ENCODE data around the gene IFIT1B.

Gene IFIT1B

GRCh38 chr10:89352802-89353201, 25.1 kb upstream of the IFIT1B start:
- in situ Hi-C loops (cut with HindIII; ENCODE audit: low pct_ligation_motif_present, low sequenced_read_pairs) = no loop called here
- H3K36me3 ChIP-seq (replicated peaks) = no peaks in the 10 kb centered on the region
- no peaks in the 10 kb centered on the region for H3K27me3 ChIP-seq (replicated peaks)
- H3K4me3 ChIP-seq (ENCODE audit: low read depth, low read length) = no peak overlapping the region
- peak overlapping the region; percentile 78 for H3K27ac ChIP-seq
- no peak for DNase-seq
- no peak for TF ChIP-seq CTCF (IDR thresholded peaks at IDR 0.05; ENCODE audit: low read depth, low read length, missing control alignments)

DNA sequence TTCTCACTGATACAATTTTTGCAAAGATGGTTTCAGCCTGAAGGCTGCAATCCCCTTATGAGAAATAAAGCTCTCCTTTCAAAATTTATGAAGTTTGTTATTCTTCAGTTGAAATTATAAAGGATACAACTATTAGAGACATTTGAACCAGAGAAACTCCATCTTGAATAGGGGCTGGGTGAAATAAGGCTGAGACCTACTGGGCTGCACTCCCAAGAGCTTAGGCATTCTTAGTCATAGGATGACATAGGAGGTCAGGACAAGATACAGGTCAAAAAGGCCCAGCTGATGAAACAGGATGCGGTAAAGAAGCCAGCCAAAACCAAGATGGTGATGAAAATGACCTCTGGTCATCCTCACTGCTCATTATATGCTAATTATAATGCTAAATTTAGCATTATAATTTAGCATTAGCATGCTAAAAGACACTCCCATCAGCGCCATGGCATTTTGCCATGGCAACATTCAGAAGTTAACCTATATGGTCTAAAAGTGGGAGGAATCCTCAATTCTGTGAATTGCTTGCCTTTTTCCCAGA, 22.4 kb upstream of the IFIT1B start:
- H3K4me3 ChIP-seq (ENCODE audit: low read depth, low read length) = no peak overlapping the region
- in situ Hi-C loops (cut with HindIII; ENCODE audit: low pct_ligation_motif_present, low sequenced_read_pairs) = no loop called here
- DNase-seq = no peak
- no peaks in the 10 kb centered on the region for H3K27me3 ChIP-seq (replicated peaks)
- H3K36me3 ChIP-seq (replicated peaks) = no peaks in the 10 kb centered on the region
- TF ChIP-seq CTCF (IDR thresholded peaks at IDR 0.05; ENCODE audit: low read depth, low read length, missing control alignments) = no peak
- no peak overlapping the region for H3K27ac ChIP-seq

GRCh38 chr10:89357096-89357495, 20.8 kb upstream of the IFIT1B start:
- no peak for TF ChIP-seq CTCF (IDR thresholded peaks at IDR 0.05; ENCODE audit: low read depth, low read length, missing control alignments)
- in situ Hi-C loops (cut with HindIII; ENCODE audit: low pct_ligation_motif_present, low sequenced_read_pairs) = no loop called here
- no peaks in the 10 kb centered on the region for H3K27me3 ChIP-seq (replicated peaks)
- no peak for DNase-seq
- H3K4me3 ChIP-seq (ENCODE audit: low read depth, low read length) = no peak overlapping the region
- H3K27ac ChIP-seq = no peak overlapping the region
- H3K36me3 ChIP-seq (replicated peaks) = no peaks in the 10 kb centered on the region

GRCh38 chr10:89357975-89358374, 19.9 kb upstream of the IFIT1B start:
- Histone ChIP-seq H3K27ac (no peak overlapping the region), H3K27me3 (replicated peaks) (no peaks in the 10 kb centered on the region), H3K36me3 (replicated peaks) (no peaks in the 10 kb centered on the region), H3K4me3 (ENCODE audit: low read depth, low read length) (no peak overlapping the region)
- in situ Hi-C loops (cut with HindIII; ENCODE audit: low pct_ligation_motif_present, low sequenced_read_pairs) = no loop called here
- TF ChIP-seq CTCF (IDR thresholded peaks at IDR 0.05; ENCODE audit: low read depth, low read length, missing control alignments) = no peak
- no peak for DNase-seq

GRCh38 chr10:89360157-89360556, 17.7 kb upstream of the IFIT1B start:
- H3K36me3 ChIP-seq (replicated peaks) = no peaks in the 10 kb centered on the region
- TF ChIP-seq CTCF (IDR thresholded peaks at IDR 0.05; ENCODE audit: low read depth, low read length, missing control alignments) = no peak
- no peaks in the 10 kb centered on the region for H3K27me3 ChIP-seq (replicated peaks)
- no peak overlapping the region for H3K4me3 ChIP-seq (ENCODE audit: low read depth, low read length)
- H3K27ac ChIP-seq = no peak overlapping the region
- DNase-seq = no peak
- in situ Hi-C loops (cut with HindIII; ENCODE audit: low pct_ligation_motif_present, low sequenced_read_pairs) = no loop called here

DNA sequence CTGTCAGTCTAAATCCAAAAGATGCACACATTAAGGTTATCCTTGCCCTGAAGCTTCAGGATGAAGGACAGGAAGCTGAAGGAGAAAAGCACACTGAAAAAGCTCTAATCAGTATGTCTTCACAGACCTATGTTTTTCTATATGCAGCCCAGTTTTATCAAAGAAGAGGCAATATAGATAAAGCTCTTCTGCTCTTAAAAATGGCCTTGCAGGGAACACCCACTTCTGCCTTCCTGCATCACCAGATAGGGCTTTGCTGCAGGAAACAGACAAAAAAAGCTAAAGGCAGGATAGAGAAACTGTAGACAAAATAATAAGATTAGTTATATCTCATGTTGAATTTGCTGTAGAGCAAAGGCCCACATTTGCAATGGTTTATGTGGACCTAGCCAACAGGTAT, 14.9 kb upstream of the IFIT1B start:
- Histone ChIP-seq H3K36me3 (replicated peaks) (no peaks in the 10 kb centered on the region), H3K27me3 (replicated peaks) (no peaks in the 10 kb centered on the region), H3K27ac (no peak overlapping the region), H3K4me3 (ENCODE audit: low read depth, low read length) (no peak overlapping the region)
- in situ Hi-C loops (cut with HindIII; ENCODE audit: low pct_ligation_motif_present, low sequenced_read_pairs) = no loop called here
- no peak for TF ChIP-seq CTCF (IDR thresholded peaks at IDR 0.05; ENCODE audit: low read depth, low read length, missing control alignments)
- no peak for DNase-seq

Data from brain microvascular endothelial cell (primary cell).